ENCODE measurements around the gene SP4. TPM values are rescaled to one million over a fixed set of nuclear protein-coding genes. Genes with fewer than 3 reads are reported as not detected.

The SP4 gene
- total RNA-seq, 1 experiment from 2014 or later: 15.9 TPM

DNA sequence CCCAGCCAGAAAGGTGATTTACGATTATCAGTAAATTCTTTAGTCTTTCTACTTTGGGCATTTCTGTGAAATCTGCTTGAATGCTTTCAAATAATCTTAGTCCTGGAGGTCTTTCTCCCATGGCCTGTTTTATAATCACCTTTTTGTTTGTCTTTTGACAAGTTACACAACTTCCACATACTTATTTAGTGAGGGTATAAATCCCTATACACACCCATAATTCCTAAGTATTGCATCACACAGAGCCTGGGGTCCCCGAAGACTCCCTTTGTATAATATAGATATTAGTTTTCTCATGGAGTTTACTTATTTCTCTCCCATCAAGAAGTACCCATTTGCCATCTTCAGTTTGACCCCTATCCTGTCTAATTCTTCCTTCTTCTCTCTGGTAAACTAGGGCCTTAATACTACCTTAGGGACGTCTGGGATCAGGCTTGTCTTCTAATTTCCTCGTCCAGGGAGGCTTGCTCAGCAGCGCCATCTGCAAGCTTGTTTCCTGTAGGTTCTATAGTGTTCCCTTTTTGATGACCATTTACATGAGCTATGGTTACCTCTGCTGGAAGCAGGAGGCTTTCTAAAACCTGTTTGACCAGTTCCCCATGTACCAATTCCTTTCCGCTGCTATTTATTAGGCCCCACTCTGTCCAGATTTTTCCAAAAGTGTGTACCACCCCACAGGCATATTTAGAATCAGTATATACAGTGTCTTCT is 123.1 kb downstream of the SP4 start:
- intact Hi-C loops (cut with micrococcal nuclease; ENCODE audit: unreplicated experiment): loop anchor here (1.0 to 5.0 kb wide), 2 partner anchors 15 to 124 kb away; partner anchors contain the start of gene SP4
- H3K4me1 Mint-ChIP-seq (ENCODE audit: low read depth, unreplicated experiment): peaks cover 26% of the 10 kb centered on the region
- TF ChIP-seq, protein P1, sequence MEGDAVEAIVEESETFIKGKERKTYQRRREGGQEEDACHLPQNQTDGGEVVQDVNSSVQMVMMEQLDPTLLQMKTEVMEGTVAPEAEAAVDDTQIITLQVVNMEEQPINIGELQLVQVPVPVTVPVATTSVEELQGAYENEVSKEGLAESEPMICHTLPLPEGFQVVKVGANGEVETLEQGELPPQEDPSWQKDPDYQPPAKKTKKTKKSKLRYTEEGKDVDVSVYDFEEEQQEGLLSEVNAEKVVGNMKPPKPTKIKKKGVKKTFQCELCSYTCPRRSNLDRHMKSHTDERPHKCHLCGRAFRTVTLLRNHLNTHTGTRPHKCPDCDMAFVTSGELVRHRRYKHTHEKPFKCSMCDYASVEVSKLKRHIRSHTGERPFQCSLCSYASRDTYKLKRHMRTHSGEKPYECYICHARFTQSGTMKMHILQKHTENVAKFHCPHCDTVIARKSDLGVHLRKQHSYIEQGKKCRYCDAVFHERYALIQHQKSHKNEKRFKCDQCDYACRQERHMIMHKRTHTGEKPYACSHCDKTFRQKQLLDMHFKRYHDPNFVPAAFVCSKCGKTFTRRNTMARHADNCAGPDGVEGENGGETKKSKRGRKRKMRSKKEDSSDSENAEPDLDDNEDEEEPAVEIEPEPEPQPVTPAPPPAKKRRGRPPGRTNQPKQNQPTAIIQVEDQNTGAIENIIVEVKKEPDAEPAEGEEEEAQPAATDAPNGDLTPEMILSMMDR (IDR thresholded peaks at IDR 0.05; ENCODE audit: unreplicated experiment): no peak
- CTCF ChIA-PET: interaction anchor here (0.9 to 1.3 kb wide), 7 partner anchors 13 to 289 kb away, joined by 3 to 8 read pairs (median 4); no protein-coding TSS in a partner anchor
- peak overlapping the region; percentile 18 for H3K4me3 Mint-ChIP-seq (ENCODE audit: low read depth, unreplicated experiment)
- peak overlapping the region; percentile 79 for H3K27ac Mint-ChIP-seq (ENCODE audit: unreplicated experiment)
- H3K9me3 Mint-ChIP-seq (ENCODE audit: low read depth, unreplicated experiment): peaks cover 8% of the 10 kb centered on the region
- peaks cover 5% of the 10 kb centered on the region for H3K36me3 Mint-ChIP-seq (ENCODE audit: insufficient read depth, unreplicated experiment)
- peak; percentile 80 for DNase-seq
- BruUV-seq (replicated peaks): no TSS peak
- H3K27me3 Mint-ChIP-seq (ENCODE audit: unreplicated experiment): no peaks in the 10 kb centered on the region

DNA sequence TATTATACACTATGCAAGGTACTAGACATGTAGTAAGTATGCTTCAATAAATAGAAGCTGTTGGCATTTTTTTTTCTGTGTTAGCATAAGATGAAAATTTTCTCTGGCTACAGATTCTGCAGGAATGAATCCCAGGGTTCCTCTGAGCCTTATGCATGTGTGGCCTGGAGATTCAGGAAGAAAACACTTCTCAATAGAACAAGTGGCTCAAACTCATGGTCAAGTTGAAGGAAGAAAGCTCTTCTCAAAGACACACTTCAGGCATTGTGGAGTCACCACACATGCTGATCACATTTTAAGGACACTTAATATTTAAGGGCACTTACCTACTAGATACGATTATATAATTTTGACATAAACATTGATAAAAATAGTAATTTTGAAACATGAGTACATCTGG is 134.5 kb downstream of the SP4 start:
- TF ChIP-seq, protein P1 (IDR thresholded peaks at IDR 0.05; ENCODE audit: unreplicated experiment): no peak
- H3K27me3 Mint-ChIP-seq (ENCODE audit: unreplicated experiment): no peaks in the 10 kb centered on the region
- no peaks in the 10 kb centered on the region for H3K36me3 Mint-ChIP-seq (ENCODE audit: insufficient read depth, unreplicated experiment)
- H3K4me3 Mint-ChIP-seq (ENCODE audit: low read depth, unreplicated experiment): no peak overlapping the region
- no TSS peak for BruUV-seq (replicated peaks)
- peaks cover 11% of the 10 kb centered on the region for H3K4me1 Mint-ChIP-seq (ENCODE audit: low read depth, unreplicated experiment)
- intact Hi-C loops (cut with micrococcal nuclease; ENCODE audit: unreplicated experiment): no loop called here
- no peak for DNase-seq
- CTCF ChIA-PET: no interaction called here
- H3K27ac Mint-ChIP-seq (ENCODE audit: unreplicated experiment): no peak overlapping the region
- H3K9me3 Mint-ChIP-seq (ENCODE audit: low read depth, unreplicated experiment): no peaks in the 10 kb centered on the region

Small RNA genes lying within 50 kb of the gene (microRNA-seq; reads per million reads assigned to microRNA genes)
- not detected for gene MIR1183

Other genes with a start within 250 kb of the SP4 start
- gene DNAH11, start 115.0 kb downstream of the SP4 start, total RNA-seq (2022): 1.6 and 1.9 TPM in 2 replicates